NCI-H446 (cell line): ENCODE data around the gene TTC28.

Source experiments
- DNase-seq, 2 experiments: peaks; one replicate each; lab custom pipeline; 2025; lab: John Stamatoyannopoulos, UW

Gene TTC28

DNA sequence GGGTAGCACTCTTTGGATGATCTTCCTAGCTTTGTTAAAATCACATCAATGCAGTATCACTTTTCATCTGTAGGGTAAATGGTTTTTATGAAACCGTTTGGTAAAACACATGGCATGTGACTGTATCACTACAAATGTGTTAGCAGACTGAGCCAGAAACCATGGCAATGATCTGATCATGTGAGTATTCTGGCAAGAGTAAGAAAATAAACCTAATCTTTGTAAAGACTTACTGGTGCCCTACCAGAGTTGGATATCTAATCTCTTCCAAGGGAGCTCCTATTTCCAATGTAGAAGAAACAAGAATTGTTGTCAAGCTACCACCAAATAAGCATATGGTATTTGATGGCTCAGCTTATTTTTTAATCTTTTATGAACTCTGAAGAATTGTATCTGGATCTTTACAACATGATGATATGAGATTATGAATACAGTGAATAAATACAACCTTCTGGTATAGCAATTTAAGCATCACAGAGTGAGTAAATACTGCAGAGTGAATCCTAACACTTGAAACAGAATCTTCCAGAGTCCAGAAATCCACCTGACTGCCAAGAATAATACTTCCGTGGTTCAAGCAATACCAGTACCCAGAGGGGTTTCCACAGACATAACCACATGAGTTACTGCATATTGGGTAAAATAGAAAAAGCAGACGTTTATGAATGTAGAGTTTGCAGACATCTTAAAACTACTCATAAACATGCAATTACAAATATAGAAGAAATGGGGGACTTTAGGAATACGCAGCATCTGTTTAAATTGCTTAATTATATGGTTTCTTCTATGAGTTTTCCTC, 238.8 kb downstream of the TTC28 start:
- peak; percentile 74 to 85 for DNase-seq

DNA sequence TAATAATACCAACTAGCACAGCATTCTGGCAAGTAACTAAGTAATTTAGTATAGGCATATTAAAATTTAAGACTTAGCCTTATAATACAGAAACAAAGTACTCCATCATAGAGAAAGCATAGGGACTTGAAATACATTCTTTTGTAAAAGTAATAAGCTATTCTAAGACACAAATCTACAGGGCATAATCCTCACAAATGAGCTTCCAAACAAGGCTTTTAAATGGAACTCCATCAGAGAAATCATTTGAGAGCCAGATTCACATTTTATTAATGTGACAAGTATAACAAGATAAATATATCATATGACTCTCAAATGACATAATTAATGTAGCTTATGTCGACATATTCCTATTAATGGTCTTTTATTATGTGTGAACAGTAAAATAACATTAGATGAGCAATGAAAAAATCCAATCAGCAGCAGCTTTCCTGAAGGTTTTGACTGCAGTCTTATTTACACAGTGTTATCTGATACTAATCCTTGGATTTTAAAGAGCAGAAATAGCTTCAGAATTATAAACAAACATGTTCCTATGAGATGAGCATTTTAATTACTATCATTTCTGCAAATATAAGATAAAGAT, 241.4 kb downstream of the TTC28 start:
- DNase-seq = no peak

DNA sequence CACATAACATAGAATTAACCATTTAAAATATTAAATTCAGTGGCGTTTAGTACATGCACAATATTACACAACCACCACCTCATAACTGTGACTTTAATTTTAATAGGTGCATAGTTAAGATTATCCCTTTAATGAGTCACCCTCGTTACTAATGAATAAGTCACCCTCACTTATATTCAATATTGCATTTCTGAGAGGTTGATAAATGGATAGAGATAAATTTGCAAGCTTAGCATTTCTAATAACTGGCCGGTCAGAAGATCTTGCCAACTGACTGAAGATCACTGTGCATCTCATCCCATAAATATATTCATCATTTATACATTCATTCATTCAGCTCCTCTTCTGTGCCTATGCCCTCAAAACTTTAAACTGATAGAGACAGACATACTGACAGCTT, 243.7 kb downstream of the TTC28 start:
- DNase-seq = no peak

DNA sequence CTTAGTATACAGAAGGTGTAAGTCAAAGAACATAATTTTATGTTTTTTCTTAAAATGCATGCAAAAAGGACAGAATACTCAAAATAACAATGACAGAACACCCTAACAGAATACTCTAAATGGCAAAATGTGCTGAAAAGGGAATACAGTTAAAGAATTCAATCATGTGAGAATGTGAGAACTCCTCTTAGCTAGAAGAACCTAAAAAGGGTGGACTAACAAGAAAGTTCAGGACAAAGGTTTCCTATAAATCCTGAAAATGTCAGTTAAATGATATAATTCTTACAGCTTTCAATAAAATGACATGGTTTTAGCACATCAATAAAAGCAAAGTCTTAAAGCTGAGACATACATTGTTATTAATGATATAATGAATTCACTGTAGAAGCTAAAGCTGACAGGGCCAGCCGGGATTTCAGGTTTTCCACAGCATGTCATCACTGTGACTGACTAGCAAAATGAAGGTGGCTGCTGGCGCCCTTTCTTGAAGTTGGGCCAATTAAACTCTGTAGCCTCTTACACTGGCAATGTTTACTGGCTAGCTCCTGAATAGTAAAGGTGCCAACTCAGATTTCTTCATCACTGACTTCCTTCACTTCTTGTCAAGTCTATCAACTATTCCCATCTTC, 244.4 kb downstream of the TTC28 start:
- peak; percentile 45 to 73 for DNase-seq

DNA sequence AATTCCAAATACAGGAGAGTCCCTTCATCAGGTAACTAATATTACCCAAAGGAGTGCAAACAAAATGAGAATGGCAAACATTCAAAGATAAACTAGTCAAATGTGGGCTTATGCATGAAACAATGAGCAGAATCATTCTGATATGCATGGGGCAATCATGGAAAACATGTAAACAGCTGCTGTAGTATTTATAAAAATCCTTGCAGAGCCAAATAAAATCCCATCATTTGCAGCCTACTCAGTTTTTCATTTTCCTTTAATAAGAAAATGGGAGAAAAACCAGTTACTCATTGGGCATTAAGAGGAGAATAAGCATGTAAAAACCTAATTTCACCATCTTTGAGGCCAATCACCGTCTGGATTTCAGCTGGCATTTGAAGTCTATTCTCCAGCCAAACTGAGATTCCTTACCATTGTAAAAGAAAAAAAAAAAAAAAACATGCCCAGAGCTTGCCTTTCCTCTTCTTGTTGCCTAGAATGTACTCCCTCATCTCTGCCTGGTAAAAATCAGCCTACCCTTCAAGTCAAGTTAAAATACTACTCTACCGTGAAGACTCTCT, 249.1 kb downstream of the TTC28 start:
- peak; percentile 17 to 57 for DNase-seq

DNA sequence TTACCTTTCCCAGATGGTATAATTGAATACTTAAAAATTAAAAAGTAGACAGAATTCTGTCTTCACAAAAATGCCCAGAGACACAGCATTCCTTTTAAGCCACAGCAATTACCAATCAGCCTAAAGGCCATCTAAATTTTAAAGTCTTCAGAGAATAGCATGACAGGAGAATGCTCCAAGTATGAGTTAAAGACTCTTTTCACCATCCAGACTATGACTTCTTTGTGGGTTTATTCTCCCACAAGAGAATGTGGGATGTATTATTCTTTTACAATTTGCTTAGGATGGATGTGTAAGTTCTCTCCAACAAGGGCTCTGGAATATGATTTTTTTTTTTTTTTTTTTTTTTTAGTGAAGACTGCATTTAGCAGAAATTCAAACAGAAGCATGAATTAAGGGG, 249.9 kb downstream of the TTC28 start:
- no peak for DNase-seq

DNA sequence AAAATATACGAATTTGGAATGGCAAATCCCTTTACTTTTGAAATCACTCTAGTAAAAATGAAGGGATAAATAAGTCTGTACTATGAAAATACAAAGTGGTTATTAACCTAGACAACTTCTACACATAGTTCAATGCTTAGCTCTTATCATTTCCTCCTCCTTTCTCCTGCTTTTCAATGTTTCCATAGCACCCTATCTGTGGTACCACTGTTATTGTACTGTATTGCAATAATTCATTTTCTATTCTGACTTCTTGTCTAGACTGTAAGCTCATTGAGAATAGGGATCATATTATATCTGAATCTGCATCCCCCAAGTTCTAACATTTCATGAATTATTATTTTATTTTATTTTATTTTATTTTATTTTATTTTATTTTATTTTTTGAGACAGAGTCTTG, 251.4 kb downstream of the TTC28 start:
- DNase-seq = no peak

DNA sequence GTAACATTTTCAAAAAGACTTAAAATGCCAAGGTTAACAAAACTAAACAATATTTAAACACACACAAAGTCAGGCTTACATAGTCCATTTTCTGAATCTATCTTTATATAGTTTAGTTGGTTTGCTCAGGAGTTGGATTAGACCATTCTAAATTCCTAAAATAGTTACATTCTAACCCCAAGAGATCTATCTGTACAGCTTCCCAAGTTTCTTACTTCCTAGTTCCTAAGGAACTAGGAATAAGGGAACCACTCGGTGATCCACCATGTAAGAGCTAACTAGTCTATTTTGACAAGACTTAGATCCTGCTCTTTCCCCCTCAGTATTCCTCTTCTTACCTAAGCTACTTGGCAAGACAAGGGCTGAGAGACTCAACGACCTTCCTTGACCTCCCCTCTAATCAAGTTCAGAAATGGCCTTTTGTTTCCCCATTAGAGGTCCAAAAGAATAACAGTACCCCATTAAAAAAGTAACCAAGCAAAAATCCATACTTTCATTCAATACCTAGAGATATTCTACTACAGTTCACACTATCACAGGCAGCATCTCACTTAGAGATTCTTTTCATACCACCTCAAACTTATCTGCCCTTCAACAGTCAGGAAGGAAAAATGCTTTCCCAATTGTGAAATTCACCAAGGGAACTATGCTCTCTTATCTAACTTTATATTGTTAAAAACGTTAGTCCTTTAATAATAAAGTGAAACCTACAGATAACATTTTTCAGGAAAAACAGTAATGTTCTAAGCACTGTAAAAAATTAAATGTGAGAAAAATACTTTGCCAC, 253.1 kb downstream of the TTC28 start:
- DNase-seq = no peak

DNA sequence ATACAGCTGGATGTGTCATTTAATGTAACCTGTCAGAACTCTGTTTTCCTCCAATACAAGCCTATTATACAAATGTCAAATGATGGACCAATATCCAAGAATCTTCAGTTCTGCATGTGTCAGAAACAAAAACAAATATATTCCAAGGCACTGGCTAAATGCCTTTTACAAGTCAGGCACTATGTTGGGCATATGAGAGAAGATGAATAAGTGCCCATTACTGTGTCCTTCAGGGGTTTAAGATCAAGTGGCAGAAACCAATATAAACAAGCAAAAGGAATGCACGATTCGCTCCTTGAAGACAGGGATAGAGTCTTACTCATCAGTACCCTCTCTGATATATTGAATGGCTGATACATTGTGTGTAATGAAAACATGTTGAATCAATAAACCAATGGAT, 254.4 kb downstream of the TTC28 start:
- no peak for DNase-seq

DNA sequence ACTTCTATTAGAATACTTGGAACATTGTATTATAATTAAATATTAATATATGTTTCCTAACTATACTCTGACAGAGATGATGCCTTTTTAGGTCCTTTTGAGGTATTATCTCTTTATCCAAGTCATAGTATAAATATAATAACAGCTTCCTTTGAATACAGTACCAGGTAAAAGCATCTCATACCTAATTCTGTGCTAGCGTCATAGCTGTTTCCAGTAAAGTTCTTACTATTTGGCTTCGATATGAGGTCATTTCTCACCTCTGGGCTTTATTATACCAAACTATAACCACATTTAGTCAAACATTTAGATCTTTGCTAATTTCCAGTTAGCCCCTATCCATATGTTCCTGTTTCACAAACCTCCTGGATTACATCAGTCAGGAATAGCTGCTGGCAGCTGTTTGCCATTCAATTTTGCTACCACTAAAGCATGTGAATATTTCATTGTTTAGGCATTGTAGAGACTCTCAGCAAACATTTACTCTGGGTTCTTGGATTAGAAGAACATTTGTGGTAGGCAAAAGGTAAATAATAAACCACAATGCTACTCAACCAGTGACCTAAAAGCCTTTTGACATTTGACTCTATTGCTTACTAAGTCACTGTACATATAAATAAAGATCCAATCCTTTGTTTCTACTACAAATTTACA, 255.1 kb downstream of the TTC28 start:
- peak; percentile 15 to 33 for DNase-seq

DNA sequence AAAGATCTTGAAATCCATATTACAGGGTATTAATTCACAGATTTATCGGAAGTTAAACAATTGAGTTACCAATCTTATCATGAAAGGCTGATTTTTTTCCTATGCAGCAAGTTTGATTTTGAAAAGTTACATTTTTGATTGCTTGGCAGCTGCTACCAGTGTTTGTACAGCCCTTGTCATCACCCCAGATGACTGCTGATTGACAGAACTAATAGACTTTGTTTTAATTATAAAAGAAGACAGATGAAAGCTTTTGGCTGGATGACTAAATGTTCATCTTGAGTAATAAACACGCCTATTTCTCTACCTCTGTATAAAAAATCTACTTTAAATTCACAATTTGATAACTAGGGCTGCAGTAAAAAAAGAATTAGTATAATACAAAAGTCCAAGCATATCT, 259.7 kb downstream of the TTC28 start:
- peak in 1 of 2 experiments; percentile 35 for DNase-seq

DNA sequence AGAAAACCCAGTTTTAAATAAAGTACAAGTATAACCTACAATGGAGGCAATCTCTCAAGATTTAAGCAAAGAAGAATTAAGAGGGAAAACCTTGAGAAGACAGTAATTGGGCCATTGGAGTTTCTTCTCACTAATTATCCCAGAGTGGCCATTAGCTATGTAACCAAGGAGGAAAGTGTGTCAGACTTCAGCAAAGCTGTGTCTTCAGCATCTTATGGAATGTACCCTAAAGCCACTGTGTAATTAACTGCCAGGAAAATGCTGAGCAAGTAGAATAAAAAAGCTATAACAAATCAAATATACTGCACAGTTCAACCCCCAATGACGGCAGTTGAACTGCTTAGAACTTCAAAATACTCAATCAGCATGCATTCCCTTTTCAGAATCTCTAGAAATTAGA, 261.6 kb downstream of the TTC28 start:
- no peak for DNase-seq

DNA sequence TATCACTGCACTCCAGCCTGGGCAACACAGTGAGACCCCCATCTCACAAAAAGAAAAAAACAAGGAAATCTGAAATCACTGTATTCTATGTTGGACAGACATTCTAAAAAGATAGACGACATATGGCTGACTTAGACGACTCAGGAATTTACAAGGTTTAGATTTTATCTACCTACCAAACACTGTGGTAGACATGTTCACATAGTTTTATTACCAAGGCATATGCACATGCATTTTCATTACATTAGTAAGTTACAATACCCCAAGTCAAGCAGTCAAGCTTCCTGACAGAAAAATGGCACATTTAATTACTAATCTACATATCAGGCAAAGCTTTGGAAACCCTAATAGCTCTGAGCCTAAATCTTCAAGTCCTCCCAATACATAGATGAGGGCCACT, 262.2 kb downstream of the TTC28 start:
- DNase-seq = no peak

DNA sequence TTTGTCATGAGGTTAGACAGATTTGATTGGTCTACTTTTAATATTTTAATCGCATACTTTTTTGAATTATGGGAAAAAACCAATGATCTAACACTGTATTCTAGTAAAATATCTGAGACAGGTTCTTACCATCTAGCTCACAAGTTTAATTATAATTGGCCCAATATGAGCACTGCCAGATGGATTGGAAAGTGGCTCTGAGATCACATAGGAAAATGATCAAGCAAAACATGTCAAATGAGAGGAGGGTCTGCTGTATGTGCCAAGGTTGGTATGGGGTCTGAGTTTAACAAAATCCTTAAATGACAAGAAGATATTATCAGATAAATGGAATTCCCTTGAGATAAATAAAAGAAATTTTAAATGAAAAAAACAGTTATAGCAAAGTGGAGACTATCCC, 264.7 kb downstream of the TTC28 start:
- DNase-seq = peak in 1 of 2 experiments; percentile 50

DNA sequence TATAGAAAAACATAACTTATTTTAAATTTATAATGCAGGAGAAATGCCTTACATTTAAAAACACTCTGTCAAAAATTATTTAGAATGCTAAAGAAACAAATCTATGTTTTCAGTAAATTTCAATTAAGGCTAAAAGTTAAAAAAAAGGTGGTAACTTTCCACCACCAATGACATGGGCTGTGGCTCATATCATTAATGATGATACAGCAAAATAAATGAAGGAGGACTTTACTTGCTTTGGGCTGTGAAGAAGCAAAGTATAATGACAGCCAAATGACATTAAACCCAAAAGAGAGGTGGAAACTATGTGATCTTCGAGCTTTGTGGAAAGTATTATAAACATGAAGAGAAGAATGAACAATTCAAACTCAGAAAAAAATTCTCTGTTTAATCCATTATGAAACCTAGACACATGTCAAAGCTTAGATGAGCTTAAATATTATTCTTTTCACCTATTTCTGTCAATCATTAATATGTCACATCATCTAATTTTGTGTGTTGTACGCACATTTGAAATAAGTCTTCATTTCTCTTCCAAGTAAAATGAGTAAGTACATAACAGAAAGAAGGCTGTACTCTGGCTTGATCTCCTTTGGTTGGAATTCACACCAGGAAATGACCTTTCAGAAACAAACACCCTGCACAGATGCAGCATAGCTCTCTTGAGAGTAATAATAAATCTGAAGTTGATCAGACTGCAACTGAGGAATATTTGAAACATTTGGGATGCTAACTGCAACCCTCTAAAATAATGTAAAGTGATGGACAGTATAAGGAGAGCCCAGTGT, 265.8 kb downstream of the TTC28 start:
- DNase-seq = peak in 1 of 2 experiments; percentile 31

DNA sequence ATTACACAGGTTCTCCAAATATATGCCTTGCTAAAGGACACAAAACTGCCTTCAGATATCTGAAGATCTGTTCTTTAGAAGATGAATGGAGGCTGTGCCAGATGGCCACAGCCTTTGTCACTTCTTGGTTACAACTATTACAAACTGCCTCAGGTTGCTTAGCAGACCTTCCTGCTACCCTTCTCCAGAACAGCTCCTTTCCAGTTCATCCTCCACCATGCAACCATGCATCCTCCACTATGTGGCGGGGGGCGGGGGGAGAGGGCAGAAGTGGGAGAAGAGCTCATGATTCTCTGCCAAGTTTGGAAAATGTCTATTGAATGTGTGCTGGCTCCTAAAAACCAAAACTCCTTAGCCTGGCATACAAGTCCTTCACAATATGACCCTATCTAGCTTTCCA, 267.5 kb downstream of the TTC28 start:
- DNase-seq = peak in 1 of 2 experiments; percentile 40

DNA sequence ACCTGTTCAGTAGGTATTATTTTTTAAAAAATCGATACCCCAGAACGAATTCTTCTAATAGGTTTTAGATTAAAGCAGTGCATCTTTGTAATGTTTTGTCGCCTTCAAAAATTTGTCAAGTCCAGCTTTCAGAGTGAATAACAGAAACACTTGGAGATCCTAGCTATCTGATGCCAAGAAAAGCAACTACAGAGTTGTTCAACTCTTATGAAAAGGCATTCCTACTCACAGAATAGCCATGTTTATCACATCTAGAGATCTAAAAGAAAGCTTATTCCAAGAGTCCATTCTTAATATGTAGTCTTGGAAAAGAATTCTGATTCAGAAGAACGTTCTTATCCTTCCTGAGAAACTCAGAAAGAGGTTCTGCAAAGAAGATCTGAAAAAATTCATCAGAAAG, 268.5 kb downstream of the TTC28 start:
- DNase-seq = no peak

DNA sequence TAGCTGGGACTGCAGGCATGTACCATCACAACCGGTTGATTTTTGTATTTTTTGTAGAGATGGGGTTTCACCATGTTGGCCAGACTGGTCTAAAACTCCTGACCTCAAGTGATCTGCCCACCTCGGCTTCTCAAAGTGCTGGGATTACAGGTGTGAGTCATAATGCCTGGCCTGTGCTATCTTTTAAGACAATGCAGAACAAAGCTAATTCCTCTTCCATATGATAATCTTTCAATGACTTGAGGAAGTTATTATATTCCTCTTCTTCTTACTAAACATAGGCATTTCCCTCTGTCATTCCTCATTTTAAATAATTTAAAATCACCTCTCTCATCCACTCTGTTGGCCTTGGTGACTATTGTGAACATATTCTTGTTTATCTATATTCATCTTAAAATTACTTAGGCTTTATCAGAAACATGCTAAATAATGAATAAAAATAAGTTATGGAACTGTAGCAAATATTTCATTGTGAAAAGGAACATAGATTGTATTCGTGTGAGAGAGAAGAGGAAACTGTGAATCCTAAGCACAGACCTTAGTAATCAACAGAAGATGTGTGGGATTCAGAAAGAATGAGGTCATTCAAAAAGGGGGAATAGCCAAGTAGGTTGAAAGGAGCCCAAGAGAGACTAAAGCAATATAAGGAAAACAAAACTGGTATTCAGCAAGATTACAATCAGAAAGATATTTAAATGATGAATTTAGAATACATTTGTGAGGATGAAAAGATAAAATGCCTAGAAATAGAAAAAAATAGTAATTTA, 269.4 kb downstream of the TTC28 start:
- peak; percentile 38 to 45 for DNase-seq

DNA sequence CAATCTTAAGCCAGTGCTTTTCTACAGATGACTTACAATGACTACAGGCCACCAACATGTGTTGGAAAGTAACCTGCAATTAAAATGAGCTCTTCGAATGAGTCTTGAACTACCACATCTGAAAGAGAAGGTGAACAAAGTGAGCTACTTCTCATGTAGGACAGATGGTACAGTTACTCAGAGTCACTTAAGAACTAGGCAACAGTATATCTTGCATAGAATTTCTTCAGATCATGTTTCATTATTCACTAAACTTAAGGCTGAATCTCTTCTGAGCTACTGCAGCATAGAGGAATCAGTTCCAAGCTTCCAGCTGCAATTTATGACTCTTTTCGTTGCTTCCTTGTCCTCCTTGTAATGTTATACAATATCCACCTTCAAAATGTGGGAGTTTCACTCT, 270.9 kb downstream of the TTC28 start:
- peak in 1 of 2 experiments; percentile 53 for DNase-seq

DNA sequence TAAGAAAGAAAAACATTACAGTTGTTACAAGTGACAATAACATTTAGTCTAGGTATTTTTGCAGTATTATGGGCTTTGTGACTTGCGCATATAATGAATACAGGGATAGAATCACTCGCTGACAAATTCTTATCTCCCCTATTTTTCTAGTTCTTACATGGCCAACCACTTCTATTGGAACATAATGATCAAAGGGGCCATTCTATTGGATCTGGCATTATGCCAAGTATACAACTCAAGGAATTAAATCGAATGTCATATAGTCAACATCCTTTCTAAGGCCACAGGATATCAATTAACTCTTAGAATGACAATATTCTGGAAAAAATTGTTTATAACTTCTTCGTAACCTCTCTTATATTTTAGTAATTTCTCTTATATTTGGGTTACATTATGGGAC, 272.0 kb downstream of the TTC28 start:
- DNase-seq = no peak
